ENCODE measurements around the gene TUBB1.

Gene TUBB1

DNA sequence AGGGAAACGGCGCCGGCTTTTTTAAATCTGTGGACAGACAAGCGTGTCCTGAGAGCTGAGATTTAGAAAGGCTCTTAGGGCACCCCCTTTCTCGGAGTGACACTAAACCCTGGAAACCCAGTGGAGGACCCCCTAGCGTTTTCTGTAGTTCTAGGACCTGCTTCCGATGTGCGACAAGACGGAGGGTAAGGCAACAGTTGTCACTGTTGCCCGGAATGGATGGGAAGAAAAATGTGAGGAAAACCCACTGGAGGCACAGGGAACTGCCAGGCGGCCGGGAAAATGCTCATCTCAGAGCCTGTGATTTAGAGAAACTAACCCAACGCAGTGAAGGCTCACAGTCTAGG is 13.5 kb downstream of the TUBB1 start:
- ATAC-seq (ENCODE audit: insufficient read depth, low read depth) (peak; percentile 40), DNase-seq (no peak)
- Histone ChIP-seq H3K4me2 (ENCODE audit: insufficient read depth, low read length) (peak overlapping the region; percentile 97), H4K20me1 (ENCODE audit: insufficient read depth, low read length) (peaks cover 27% of the 10 kb centered on the region; the same call in 1 of the 2 replicates), H3K9me3 (ENCODE audit: insufficient read depth, low read length, severe bottlenecking) (no peaks in the 10 kb centered on the region), H3K27me3 (ENCODE audit: insufficient read depth, low read length, poor library complexity) (no peaks in the 10 kb centered on the region), H3K4me1 (ENCODE audit: insufficient read depth, low read length) (peaks cover 57% of the 10 kb centered on the region), H3K4me3 (ENCODE audit: low read depth in 1 of 2, low read length in 2 of 2) (peak overlapping the region; percentile 37 to 77; a peak in 3 of 4 replicates), H2AFZ (ENCODE audit: low read depth, low read length) (peak overlapping the region; percentile 85), H3K27ac (ENCODE audit: low read length) (peak overlapping the region; percentile 80), H3K36me3 (ENCODE audit: insufficient read depth, low read length) (peaks cover 77% of the 10 kb centered on the region), H3K9ac (ENCODE audit: low read depth, low read length) (peak overlapping the region; percentile 91), H3K79me2 (ENCODE audit: insufficient read depth, low read length) (peaks cover 74% of the 10 kb centered on the region)
- TF ChIP-seq, protein P1, sequence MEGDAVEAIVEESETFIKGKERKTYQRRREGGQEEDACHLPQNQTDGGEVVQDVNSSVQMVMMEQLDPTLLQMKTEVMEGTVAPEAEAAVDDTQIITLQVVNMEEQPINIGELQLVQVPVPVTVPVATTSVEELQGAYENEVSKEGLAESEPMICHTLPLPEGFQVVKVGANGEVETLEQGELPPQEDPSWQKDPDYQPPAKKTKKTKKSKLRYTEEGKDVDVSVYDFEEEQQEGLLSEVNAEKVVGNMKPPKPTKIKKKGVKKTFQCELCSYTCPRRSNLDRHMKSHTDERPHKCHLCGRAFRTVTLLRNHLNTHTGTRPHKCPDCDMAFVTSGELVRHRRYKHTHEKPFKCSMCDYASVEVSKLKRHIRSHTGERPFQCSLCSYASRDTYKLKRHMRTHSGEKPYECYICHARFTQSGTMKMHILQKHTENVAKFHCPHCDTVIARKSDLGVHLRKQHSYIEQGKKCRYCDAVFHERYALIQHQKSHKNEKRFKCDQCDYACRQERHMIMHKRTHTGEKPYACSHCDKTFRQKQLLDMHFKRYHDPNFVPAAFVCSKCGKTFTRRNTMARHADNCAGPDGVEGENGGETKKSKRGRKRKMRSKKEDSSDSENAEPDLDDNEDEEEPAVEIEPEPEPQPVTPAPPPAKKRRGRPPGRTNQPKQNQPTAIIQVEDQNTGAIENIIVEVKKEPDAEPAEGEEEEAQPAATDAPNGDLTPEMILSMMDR (IDR thresholded peaks at IDR 0.05; ENCODE audit: borderline replicate concordance, extremely low read depth, low read length, poor library complexity, severe bottlenecking) = peak; percentile 17
- no peak for TF ChIP-seq EZH2 (IDR thresholded peaks at IDR 0.05; ENCODE audit: borderline replicate concordance, low read depth, low read length, severe bottlenecking)

DNA sequence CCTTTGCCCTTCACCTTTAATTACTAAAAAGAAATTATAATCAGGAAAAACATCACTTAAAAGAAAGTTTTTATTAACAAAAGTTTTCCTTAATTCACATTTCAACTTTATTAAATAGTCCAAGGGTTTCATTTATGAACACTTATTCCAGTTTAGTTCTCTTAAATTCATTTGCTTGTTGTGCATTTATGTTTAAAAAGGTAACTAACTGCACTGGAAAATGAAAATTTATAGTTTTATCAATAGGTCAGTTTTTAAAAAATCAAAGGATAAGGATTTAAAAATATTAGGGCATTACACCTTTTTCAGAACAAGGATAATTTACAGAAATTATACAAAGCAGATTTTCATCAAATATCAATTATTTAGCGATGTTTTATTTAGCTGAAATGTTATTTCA is 13.9 kb downstream of the TUBB1 start:
- peak overlapping the region; percentile 91 for H3K9ac ChIP-seq (ENCODE audit: low read depth, low read length)
- H3K79me2 ChIP-seq (ENCODE audit: insufficient read depth, low read length) = peaks cover 74% of the 10 kb centered on the region
- no peaks in the 10 kb centered on the region for H3K27me3 ChIP-seq (ENCODE audit: insufficient read depth, low read length, poor library complexity)
- H2AFZ ChIP-seq (ENCODE audit: low read depth, low read length) = peak overlapping the region; percentile 85; the same call in 1 of the 2 replicates
- H3K27ac ChIP-seq (ENCODE audit: low read length) = peak overlapping the region; percentile 80; the same call in 1 of the 2 replicates
- TF ChIP-seq EZH2 (IDR thresholded peaks at IDR 0.05; ENCODE audit: borderline replicate concordance, low read depth, low read length, severe bottlenecking) = no peak
- TF ChIP-seq, protein P1 (IDR thresholded peaks at IDR 0.05; ENCODE audit: borderline replicate concordance, extremely low read depth, low read length, poor library complexity, severe bottlenecking) = no peak
- peaks cover 30% of the 10 kb centered on the region; the same call in 1 of the 2 replicates for H4K20me1 ChIP-seq (ENCODE audit: insufficient read depth, low read length)
- DNase-seq = no peak
- H3K36me3 ChIP-seq (ENCODE audit: insufficient read depth, low read length) = peaks cover 77% of the 10 kb centered on the region
- H3K4me3 ChIP-seq (ENCODE audit: low read depth in 1 of 2, low read length in 2 of 2) = peak overlapping the region; percentile 37 to 77; a peak in 3 of 4 replicates
- H3K4me2 ChIP-seq (ENCODE audit: insufficient read depth, low read length) = peak overlapping the region; percentile 97
- H3K4me1 ChIP-seq (ENCODE audit: insufficient read depth, low read length) = peaks cover 59% of the 10 kb centered on the region
- no peak for ATAC-seq (ENCODE audit: insufficient read depth, low read depth)
- H3K9me3 ChIP-seq (ENCODE audit: insufficient read depth, low read length, severe bottlenecking) = no peaks in the 10 kb centered on the region

DNA sequence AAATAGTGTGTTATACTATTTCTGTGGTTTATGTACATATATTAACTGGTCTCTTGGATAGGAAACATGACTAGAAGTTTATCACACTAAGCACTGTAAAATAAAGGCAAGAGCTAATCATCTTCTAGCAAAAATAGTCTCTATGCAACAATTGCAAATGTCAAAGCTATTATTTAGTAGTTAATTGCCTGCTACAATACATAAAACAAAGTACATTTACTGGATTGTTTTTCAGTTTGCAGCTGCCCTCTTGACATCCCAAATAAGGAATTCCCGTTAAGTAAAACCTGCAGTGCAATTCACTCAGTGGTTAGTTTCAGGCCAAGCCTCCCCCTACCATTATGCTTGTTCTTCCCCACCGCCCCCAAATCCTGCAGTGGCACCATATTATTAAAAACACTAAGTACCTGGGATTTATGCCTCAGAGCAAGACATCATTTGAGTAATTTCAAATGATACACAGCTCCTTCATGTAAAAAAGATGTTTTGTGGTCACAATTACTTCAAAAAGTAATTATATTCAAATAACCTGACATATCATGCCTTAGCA is 14.5 kb downstream of the TUBB1 start:
- Histone ChIP-seq H3K27me3 (ENCODE audit: insufficient read depth, low read length, poor library complexity) (no peaks in the 10 kb centered on the region), H2AFZ (ENCODE audit: low read depth, low read length) (no peak overlapping the region), H3K9ac (ENCODE audit: low read depth, low read length) (no peak overlapping the region), H3K79me2 (ENCODE audit: insufficient read depth, low read length) (peaks cover 74% of the 10 kb centered on the region), H3K4me1 (ENCODE audit: insufficient read depth, low read length) (peaks cover 53% of the 10 kb centered on the region), H3K4me3 (ENCODE audit: low read depth in 1 of 2, low read length in 2 of 2) (no peak overlapping the region), H3K36me3 (ENCODE audit: insufficient read depth, low read length) (peaks cover 75% of the 10 kb centered on the region), H3K9me3 (ENCODE audit: insufficient read depth, low read length, severe bottlenecking) (no peaks in the 10 kb centered on the region), H4K20me1 (ENCODE audit: insufficient read depth, low read length) (peaks cover 30% of the 10 kb centered on the region; the same call in 1 of the 2 replicates), H3K27ac (ENCODE audit: low read length) (no peak overlapping the region; the same call in 1 of the 2 replicates), H3K4me2 (ENCODE audit: insufficient read depth, low read length) (no peak overlapping the region; the same call in 1 of the 2 replicates)
- DNase-seq (no peak), ATAC-seq (ENCODE audit: insufficient read depth, low read depth) (no peak)
- TF ChIP-seq, protein P1 (IDR thresholded peaks at IDR 0.05; ENCODE audit: borderline replicate concordance, extremely low read depth, low read length, poor library complexity, severe bottlenecking) = no peak
- TF ChIP-seq EZH2 (IDR thresholded peaks at IDR 0.05; ENCODE audit: borderline replicate concordance, low read depth, low read length, severe bottlenecking) = no peak

Measured in DND-41 (cell line).